Panc1 (cell line): ENCODE results near the gene RAB10. TPM values are rescaled to one million over a fixed set of nuclear protein-coding genes. Genes with fewer than 3 reads are reported as not detected.
A peak's percentile ranks its signal among the peaks of the same experiment; 100 is the strongest.

Experiments
- ATAC-seq: fragments of 200-7000 bp; cut with Tn5 transposase; 2 replicates; pipeline ENCODE4 v1.9.1; 2020; ENCODE audit warnings: mild to moderate bottlenecking, moderate library complexity
- BruUV-seq: library from RNA; stranded (reverse); fragments of 400-500 nt; replicated peaks from 2 replicates; lab custom pipeline; 2021; lab: Mats Ljungman, UMichigan
- CTCF ChIA-PET: fragments of 300-600 bp; sonication (Branson Sonifier 250); formaldehyde crosslinking; loops from one replicate; lab custom pipeline; 2022; ENCODE audit warnings: antibody characterized with exemption; lab: Charles Lee
- POLR2A ChIA-PET: fragments of 300-600 bp; sonication (Branson Sonifier 250); formaldehyde crosslinking; loops from one replicate; lab custom pipeline; 2022; ENCODE audit warnings: antibody characterized with exemption; lab: Charles Lee
- DNase-seq: peaks from one replicate; pipeline ENCODE4 v3.0.0-alpha.2; 2010; ENCODE audit warnings: low read depth, low spot score
- H3K27ac ChIP-seq: 2 replicates; pipeline ENCODE4 v1.5.1; 2011; ENCODE audit warnings: mild to moderate bottlenecking, low read length, inconsistent platforms
- H3K27me3 ChIP-seq: fragments of 200-500 bp; sonication (Bioruptor generic); 2 replicates; pipeline ENCODE4 v1.6.0; 2014; ENCODE audit warnings: low read length, inconsistent platforms; ENCODE audit not compliant: control insufficient read depth, insufficient read depth
- H3K36me3 ChIP-seq: fragments of 200-500 bp; sonication (Bioruptor generic); 2 replicates; pipeline ENCODE4 v1.5.1; 2014; ENCODE audit warnings: inconsistent platforms, mild to moderate bottlenecking, low read length, moderate library complexity; ENCODE audit not compliant: control insufficient read depth, insufficient read depth
- H3K4me1 ChIP-seq: 2 replicates; pipeline ENCODE4 v1.5.1; 2011; ENCODE audit warnings: inconsistent platforms, mild to moderate bottlenecking, low read length, moderate library complexity; ENCODE audit not compliant: control insufficient read depth, insufficient read depth
- H3K4me3 ChIP-seq, 2 experiments: 2 replicates each; pipeline ENCODE4 v1.5.1; 2011 to 2012; ENCODE audit warnings: low read depth in 2 of 2, low read length in 2 of 2, mild to moderate bottlenecking in 2 of 2, inconsistent platforms in 1 of 2, moderate library complexity in 1 of 2
- H3K9me3 ChIP-seq: fragments of 200-500 bp; sonication (Bioruptor generic); 2 replicates; pipeline ENCODE4 v1.5.1; 2014; ENCODE audit warnings: low read depth, mild to moderate bottlenecking, inconsistent platforms, low read length, moderate library complexity; ENCODE audit not compliant: control insufficient read depth, insufficient read depth
- CTCF ChIP-seq: fragments of 450-650 bp; IDR thresholded peaks from 2 replicates; pipeline ENCODE4 v1.5.1; 2017; ENCODE audit warnings: mild to moderate bottlenecking
- POLR2AphosphoS5 ChIP-seq: IDR thresholded peaks from 2 replicates; pipeline ENCODE4 v1.6.1; 2012; ENCODE audit warnings: mild to moderate bottlenecking, low read depth, low read length, moderate library complexity
- REST ChIP-seq, 2 experiments: IDR thresholded peaks; 2 replicates each; pipeline ENCODE4 v1.6.1; 2011 to 2012; ENCODE audit warnings: low read depth in 2 of 2, control low read depth in 1 of 2, low read length in 1 of 2, mild to moderate bottlenecking in 1 of 2, moderate library complexity in 1 of 2; ENCODE audit not compliant: insufficient read depth in 1 of 2
- SIN3A ChIP-seq: IDR thresholded peaks from 2 replicates; pipeline ENCODE4 v1.6.1; 2012; ENCODE audit warnings: low read depth, mild to moderate bottlenecking, low read length, moderate library complexity, borderline replicate concordance; ENCODE audit not compliant: insufficient read depth
- TCF7L2 ChIP-seq: IDR thresholded peaks from 2 replicates; pipeline ENCODE4 v1.6.1; 2011; ENCODE audit warnings: mild to moderate bottlenecking, low read depth, low read length, inconsistent platforms
- in situ Hi-C: cut with HindIII; loops from 2 replicates; pipeline ENCODE4 v1.10.0; 2016; ENCODE audit warnings: low sequenced_read_pairs, low pct_unique_long_range_greater_than_20kb
- intact Hi-C: fragments of 100-400 bp; cut with micrococcal nuclease; formaldehyde crosslinking; loops from one replicate; pipeline ENCODE4 v1.10.0; 2022; ENCODE audit not compliant: unreplicated experiment
- total RNA-seq: library from RNA; stranded (reverse); gene quantifications from one replicate; pipeline ENCODE4 v1.2.1, GENCODE V29; 2021; ENCODE audit not compliant: unreplicated experiment

RAB10 gene
- total RNA-seq, 1 experiment from 2014 or later = 208 TPM

GRCh38 chr2:26148501-26148900 lies 114.6 kb downstream of the RAB10 start:
- Histone ChIP-seq H3K36me3 (no peaks in the 10 kb centered on the region), H3K27ac (no peak overlapping the region), H3K9me3 (no peaks in the 10 kb centered on the region), H3K4me1 (peaks cover 10% of the 10 kb centered on the region), H3K4me3 (no peak overlapping the region), H3K27me3 (no peaks in the 10 kb centered on the region)
- ChIA-PET CTCF (interaction anchor here (0.8 kb wide), 1 partner anchor 198 kb away, joined by 4 read pairs; no protein-coding TSS in a partner anchor), POLR2A (no interaction called here)
- TF ChIP-seq REST (IDR thresholded peaks at IDR 0.05; ENCODE audit: insufficient read depth in 1 of 2, low read depth in 2 of 2, low read length in 1 of 2) (peak; percentile 72 to 83), TCF7L2 (no peak)
- DNase-seq (no peak), ATAC-seq (no peak)
- no TSS peak for BruUV-seq
- in situ Hi-C loops (no loop called here), intact Hi-C loops (loop anchor here (5.0 kb wide), 1 partner anchor 296 kb away; no protein-coding TSS in a partner anchor)

- intact Hi-C loops = no loop called here
Observed at GRCh38 chr2:26150243-26150642, 116.4 kb downstream of the RAB10 start.

More at GRCh38 chr2:26150243-26150642, 116.4 kb downstream of the RAB10 start:
- ChIA-PET POLR2A (interaction anchor here (0.5 kb wide), 1 partner anchor 65 kb away, joined by 4 read pairs; no protein-coding TSS in a partner anchor), CTCF (no interaction called here)
- TF ChIP-seq POLR2AphosphoS5 = no peak
- no peak for TF ChIP-seq REST (IDR thresholded peaks at IDR 0.05; ENCODE audit: insufficient read depth in 1 of 2, low read depth in 2 of 2, low read length in 1 of 2)
- no peak for TF ChIP-seq CTCF
- TF ChIP-seq TCF7L2 = no peak
- TF ChIP-seq SIN3A = no peak
- BruUV-seq = no TSS peak
- Histone ChIP-seq H3K9me3 (no peaks in the 10 kb centered on the region), H3K27me3 (no peaks in the 10 kb centered on the region), H3K27ac (no peak overlapping the region), H3K4me1 (no peaks in the 10 kb centered on the region), H3K36me3 (no peaks in the 10 kb centered on the region), H3K4me3 (no peak overlapping the region)
- DNase-seq = no peak
- ATAC-seq = no peak
- in situ Hi-C loops = no loop called here
